A673 (cell line): ENCODE results near the gene ARCN1.

ENCODE experiments used
- CTCF ChIP-seq: fragments of 300-800, 200-600 bp; sonication (generic); conservative IDR thresholded peaks from 2 replicates; pipeline ENCODE4 v1.5.1; 2017; ENCODE audit warnings: low read depth, mild to moderate bottlenecking, antibody characterized with exemption, low read length, moderate library complexity, mixed read lengths
- EZH2 ChIP-seq: fragments of 200-600 bp; sonication (generic); IDR thresholded peaks from 2 replicates; pipeline ENCODE4 v1.6.1; 2017; ENCODE audit warnings: borderline replicate concordance, low read depth, mild to moderate bottlenecking, mixed read lengths, antibody characterized with exemption, low read length; ENCODE audit not compliant: poor library complexity, severe bottlenecking

- TF ChIP-seq CTCF, result no peak
- no peak for TF ChIP-seq EZH2
Measured at GRCh38 chr11:118614511-118614910, 42.3 kb downstream of the ARCN1 start.
